ENCODE data around the gene TRMT13.
A peak's percentile ranks its signal among the peaks of the same experiment; 100 is the strongest.
"Not testable (repeated sequence)": the region's sequence is repeated elsewhere in the genome, so short reads cannot be mapped to it uniquely, and the experiment has no call there.

Gene TRMT13

GRCh38 chr1:100164702-100165101, 31.7 kb downstream of the TRMT13 start:
- DNase-seq = no peak

GRCh38 chr1:100168051-100168450, 35.1 kb downstream of the TRMT13 start:
- DNase-seq = no peak

- no peak for DNase-seq
Observed at GRCh38 chr1:100177295-100178041, 44.5 kb downstream of the TRMT13 start.

GRCh38 chr1:100178091-100178490, 45.1 kb downstream of the TRMT13 start, which contains the start of gene LRRC39:
LRRC39 (minus strand) TSS chr1:100178256; CDS start chr1:100168516, 9,740 bp downstream.
- DNase-seq = no peak

- no peak for DNase-seq
Observed at GRCh38 chr1:100183370-100183769, 50.4 kb downstream of the TRMT13 start.

- peak; percentile 47 for DNase-seq
Observed at GRCh38 chr1:100184536-100184935, 51.6 kb downstream of the TRMT13 start.

GRCh38 chr1:100187912-100188311, 54.9 kb downstream of the TRMT13 start:
- DNase-seq = peak; percentile 47

- DNase-seq = peak; percentile 26
Observed at GRCh38 chr1:100188617-100189016, 55.7 kb downstream of the TRMT13 start.

- no peak for DNase-seq
Observed at GRCh38 chr1:100198596-100198995, 65.6 kb downstream of the TRMT13 start.

GRCh38 chr1:100200060-100200459, 67.1 kb downstream of the TRMT13 start:
- DNase-seq = not testable (repeated sequence)

Measured in MV-4-11 (cell line).